Stimulated activated CD4-positive, alpha-beta T cell treated with anti-CD3 and anti-CD28 coated beads, Interleukin-4, amount 100 ng/mL, for 4 hours (primary cell): Measurements from ENCODE around the gene SLC6A13.
A peak's percentile ranks its signal among the peaks of the same experiment; 100 is the strongest.
"Not testable (repeated sequence)": the region's sequence is repeated elsewhere in the genome, so short reads cannot be mapped to it uniquely, and the experiment has no call there.

Source experiments
- DNase-seq, 2 experiments: peaks; one replicate each; pipeline ENCODE4 v3.0.0-alpha.2; 2020

Gene SLC6A13

GRCh38 chr12:232731-233614 lies 29.7 kb downstream of the SLC6A13 start:
- no peak for DNase-seq

- no peak for DNase-seq
Measured at GRCh38 chr12:230925-231671, 31.5 kb downstream of the SLC6A13 start.

DNA sequence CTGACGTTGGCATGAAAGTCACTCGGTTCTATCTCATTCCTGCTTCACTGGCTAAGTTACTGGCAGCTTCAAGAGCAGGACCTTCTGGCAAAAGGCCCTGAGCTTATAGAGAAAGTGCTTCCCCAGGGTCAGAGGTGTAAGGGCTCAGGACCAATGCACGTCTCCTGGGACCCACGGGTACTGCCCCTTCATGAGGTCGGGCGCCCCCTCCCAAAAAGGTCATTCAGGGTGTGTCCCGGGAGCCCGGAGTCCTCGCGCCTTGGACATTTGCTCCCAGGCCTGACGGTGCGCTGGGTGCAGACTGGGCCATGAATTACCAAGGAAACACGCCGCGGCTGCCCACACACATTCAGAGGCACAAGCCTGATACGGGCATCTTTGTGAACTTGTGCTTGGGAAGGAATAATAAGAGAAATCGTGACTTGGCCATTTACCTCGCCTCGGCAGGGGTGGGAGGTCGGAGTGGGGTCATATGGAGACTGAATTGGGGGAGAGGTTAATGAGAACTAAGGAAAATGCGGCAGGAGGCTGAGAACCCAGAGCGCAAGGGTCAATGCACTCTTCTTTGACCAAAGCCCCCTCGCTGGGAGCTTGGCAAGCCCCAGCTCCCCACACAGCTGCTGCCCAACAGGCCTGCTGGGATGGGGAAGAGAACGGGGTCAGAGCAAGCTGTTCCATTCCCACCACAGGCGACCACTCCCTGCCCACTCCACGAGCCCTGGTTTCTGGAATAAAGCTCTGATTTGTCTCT lies 33.0 kb downstream of the SLC6A13 start:
- no peak for DNase-seq

DNA sequence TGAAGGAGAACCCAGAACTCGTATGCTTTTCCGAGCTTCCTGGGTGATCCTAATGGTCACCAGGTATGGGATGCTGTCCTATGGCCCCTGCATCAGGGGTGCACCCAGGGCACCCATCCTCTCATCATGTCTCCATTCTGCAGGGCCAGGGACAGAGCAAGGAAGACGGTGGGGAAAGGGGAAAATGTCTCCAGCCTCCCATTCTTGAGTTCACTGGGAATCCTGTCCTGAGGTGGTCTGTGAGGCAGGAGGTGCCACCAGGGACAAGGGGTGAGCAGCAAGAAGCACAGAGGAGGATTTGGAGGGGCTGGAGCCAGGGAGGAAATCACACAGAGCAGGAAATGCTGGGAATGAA lies 33.8 kb downstream of the SLC6A13 start:
- DNase-seq: no peak

GRCh38 chr12:227923-228845 lies 34.5 kb downstream of the SLC6A13 start:
- DNase-seq: no peak

DNA sequence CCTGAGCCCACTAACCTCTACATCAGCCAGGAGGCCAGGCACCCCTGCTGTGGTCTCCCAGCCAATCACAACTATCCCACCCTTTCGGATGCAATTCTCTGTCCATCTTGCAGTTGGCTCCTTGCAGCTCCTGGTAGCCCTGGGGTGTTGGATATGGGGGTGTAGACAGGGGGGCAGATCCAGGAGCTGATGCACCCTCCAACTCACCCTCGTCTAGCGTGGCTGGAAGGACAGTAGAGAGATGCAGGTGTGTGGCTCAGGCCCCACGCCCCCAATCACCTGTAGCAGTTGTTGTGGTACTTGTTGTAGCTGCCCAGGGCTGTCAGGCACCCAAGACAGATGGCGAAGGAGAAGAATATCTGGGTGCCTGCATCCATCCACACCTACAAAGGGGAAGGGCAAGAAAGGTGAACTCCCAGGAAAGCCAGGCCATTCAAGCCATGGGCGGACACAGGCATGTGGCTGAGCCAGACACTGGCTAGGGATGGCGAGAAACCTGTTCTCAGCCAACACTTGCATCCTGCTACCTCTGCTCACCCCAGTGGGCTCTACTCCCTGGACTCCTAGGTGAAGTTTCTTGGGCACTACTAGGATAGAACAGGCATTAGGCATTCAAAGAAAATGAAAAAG lies 35.2 kb downstream of the SLC6A13 start:
- no peak for DNase-seq

DNA sequence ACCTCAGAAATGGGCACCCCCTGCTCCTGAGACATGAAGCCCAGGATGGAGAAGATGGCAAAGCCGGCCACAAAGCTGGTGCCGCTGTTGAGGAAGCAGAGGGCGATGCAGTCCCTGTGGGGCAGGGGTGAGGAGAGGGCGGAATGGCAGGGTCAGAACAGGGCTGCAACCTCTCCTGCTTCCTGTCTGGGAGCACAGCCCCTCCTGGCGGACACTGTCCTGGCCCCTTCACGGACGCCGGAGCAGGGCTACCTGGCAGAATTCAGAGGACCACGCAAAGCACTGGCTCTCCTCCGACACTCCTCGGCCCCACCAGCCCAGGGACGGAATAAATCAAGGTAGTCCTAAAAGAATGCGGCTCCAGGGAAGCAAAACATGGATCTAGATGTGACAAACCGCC lies 36.2 kb downstream of the SLC6A13 start:
- DNase-seq: no peak

- DNase-seq: no peak
Measured at GRCh38 chr12:225012-225411, 37.6 kb downstream of the SLC6A13 start.

DNA sequence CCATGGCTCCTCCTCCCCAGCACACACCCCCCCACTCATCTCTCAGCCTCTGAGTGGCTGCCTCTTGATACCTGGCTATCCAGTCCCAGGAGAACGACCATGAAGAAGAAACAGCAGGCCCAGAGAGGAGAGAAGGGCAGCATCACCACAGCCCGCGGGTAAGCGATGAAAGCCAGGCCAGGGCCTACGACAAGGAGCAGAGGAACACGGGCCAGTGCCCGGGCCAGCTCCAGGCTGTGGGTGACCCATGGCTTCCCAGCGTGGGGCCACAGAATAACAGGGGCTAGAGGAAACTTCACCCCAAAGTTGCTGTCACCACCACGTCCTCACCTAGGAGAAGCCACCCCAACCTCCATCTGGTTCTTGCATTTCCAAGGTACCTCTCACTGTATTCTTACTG lies 38.3 kb downstream of the SLC6A13 start:
- DNase-seq: no peak

- no peak for DNase-seq
Measured at GRCh38 chr12:223841-224240, 38.8 kb downstream of the SLC6A13 start.

DNA sequence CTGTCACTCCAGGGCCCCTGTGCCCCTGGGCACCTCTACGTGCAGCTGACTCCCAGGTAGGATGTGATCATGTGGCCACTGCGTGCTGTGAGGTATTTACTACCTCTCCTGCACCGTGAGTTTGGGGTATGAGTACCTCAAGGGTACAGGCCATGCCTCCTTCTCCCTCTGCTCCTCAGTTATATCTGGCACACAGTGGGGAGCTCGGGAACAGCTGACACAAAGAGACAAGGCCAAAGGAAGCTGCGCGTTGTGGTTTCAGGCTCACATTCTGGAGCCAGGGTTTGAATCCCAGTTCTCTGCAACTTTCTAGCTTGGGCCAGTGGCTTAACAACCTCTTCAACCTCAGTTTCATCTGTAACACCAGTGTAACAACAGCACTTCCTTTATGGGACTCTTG lies 40.9 kb downstream of the SLC6A13 start:
- no peak for DNase-seq

GRCh38 chr12:220946-221550 lies 41.6 kb downstream of the SLC6A13 start:
- no peak for DNase-seq

DNA sequence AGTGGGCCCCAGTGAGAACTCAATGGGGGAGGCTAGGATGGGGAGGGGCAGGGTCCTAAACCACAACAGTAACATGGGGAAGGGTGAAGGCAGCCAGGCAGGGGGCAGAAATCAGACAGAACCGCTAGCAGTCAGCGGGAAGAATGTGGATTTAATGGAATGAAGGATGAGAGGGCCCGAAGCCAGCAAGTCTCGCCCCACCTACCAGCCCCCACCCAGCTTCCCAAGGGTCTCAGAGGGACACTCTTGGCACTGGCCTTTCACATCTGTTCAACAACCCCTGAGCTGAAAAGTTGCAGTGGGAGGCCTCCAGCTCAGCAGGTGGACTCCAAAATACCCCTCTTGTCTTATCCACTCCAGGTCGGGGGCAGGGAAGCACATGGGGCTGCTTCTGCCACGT lies 42.1 kb downstream of the SLC6A13 start:
- no peak for DNase-seq

GRCh38 chr12:219891-220352 lies 42.7 kb downstream of the SLC6A13 start:
- DNase-seq: peak; percentile 3 to 25

DNA sequence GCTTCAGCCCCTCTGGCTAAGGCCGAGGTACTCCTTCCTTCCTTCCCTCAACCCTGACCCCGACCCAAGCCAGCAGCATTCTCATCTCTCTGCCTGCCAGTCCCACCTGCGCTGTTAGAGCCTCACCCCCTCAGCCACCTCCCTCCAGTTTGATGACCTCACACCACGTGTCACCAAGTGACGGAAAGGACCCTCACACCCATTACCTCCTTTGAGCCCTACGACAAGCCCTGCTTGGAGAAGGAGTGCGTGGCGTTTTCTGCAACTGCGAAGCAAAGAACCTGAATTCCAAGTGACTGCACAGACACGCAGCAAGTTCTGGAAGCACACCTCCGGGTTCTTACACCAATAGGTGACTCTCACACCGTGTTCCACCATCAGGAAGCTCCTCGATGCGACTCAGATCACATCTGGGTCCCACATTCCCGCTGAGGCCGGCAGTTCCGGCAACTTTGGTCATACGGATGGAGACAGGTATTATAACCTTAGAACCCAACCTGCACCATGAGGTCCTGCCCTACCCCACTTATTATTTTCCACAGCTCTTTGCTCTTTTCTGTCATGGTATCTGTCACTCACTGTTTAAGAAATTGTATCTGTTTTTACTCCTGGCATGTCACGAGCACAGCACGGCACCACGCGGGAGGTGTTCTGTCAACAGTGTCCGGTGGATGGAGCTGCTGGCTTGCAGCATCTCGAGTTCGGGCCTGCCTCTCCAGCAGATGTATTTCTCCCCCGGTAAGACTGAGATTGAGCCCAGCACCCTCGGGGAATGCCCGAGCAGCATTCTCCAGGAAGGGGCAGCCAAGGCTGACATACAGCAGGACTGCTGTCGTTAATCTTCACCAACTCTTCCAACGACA lies 43.7 kb downstream of the SLC6A13 start:
- no peak for DNase-seq

- DNase-seq: no peak
Measured at GRCh38 chr12:218221-218620, 44.4 kb downstream of the SLC6A13 start.

DNA sequence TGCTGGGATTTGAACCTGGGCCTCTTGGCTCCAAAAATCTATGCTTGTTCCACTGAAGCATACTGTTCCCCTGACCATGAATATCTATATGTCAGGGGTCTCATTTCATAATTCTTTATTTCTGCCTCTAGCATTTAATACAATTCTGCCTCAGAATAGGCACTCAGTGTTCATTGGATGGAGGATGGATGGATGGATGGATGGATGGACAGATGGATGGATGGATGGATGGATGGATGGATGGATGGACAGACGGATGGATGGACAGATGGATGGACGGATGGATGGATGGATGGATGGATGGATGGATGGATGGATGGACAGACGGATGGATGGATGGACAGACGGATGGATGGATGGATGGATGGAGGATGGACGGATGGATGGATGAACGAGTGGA lies 45.6 kb downstream of the SLC6A13 start:
- not testable (repeated sequence) for DNase-seq

DNA sequence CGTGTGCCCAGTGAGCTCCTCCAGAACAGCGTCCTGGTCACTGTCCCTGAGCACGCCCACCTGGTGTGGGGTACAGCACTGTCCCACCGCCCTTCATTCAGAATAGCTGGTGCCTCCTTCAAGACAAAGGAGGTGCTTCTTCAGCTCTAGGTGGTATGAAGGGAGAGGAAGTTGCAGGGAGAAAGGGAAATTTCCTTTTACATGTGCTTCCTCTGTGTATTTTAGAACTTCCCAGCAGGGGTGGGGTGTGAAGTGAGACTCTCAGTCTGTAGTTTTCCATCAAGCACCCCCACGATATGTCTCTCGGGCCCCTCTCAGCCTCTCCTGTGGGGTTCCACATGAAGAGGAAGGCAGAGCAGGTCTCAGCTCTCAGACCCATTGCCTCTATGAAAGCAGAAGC lies 47.5 kb downstream of the SLC6A13 start:
- no peak for DNase-seq

DNA sequence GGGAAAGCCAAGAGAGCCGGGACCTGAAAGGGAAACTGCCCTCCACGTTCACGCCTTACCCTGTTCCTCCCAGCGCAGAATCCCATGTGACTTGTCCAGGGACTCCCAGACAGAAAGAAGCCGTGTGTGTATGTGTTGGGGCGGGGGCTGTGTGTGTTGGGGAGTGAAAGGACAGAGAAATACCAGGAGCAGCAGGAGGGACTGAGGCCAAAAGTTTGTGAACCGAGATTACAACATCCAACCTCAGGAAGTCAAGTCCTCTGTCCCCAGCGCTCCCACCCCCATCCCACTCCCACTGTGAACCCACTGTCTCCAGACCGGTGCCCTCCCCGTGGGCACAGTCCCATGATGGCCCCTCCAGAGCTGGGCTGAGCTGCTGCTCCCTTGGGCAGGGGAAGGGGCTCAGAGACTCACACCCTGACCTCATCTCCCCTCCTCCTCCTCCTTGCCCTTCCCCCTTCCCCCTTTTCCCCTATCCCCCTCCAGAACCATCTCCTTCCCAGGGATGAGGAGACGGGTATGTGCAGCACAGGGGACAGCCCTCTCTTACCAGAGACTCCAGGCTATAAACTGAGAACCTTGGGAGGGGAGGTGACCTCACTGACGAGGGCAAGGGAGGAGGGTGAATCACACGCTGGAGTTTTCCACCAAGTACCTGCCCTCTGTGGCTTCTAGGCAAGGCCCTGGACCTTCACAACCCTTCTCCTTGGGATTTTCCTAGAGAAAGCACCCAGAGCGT lies 48.5 kb downstream of the SLC6A13 start, which contains the start of gene SLC6A12:
SLC6A12 (minus strand) TSS at position 155 of the 739 bp plus-strand sequence. CDS start 4,171 bp downstream, outside the sequence.
- no peak for DNase-seq
